RPMI8226 (cell line): ENCODE measurements around the gene ZBTB9.

ENCODE experiments used
- DNase-seq: peaks from one replicate; pipeline ENCODE4 v3.0.0-alpha.2; 2015

Gene ZBTB9

GRCh38 chr6:33418690-33419291, 35.6 kb upstream of the ZBTB9 start:
- no peak for DNase-seq

GRCh38 chr6:33419580-33420490, 34.5 kb upstream of the ZBTB9 start, which contains the start of gene SYNGAP1:
Gene SYNGAP1, plus strand, starts transcription at chr6:33420065. Its CDS starts 200 bp downstream, at chr6:33420265.
- no peak for DNase-seq

- DNase-seq = no peak
Measured at GRCh38 chr6:33420491-33421343, 33.7 kb upstream of the ZBTB9 start.

- no peak for DNase-seq
Measured at GRCh38 chr6:33421344-33421643, 33.1 kb upstream of the ZBTB9 start.

- no peak for DNase-seq
Measured at GRCh38 chr6:33423777-33424176, 30.6 kb upstream of the ZBTB9 start.

- peak; percentile 35 for DNase-seq
Measured at GRCh38 chr6:33424855-33425667, 29.3 kb upstream of the ZBTB9 start.

- peak; percentile 85 for DNase-seq
Measured at GRCh38 chr6:33425668-33426577, 28.5 kb upstream of the ZBTB9 start.

- DNase-seq = peak; percentile 38
Measured at GRCh38 chr6:33426590-33427511, 27.5 kb upstream of the ZBTB9 start.

GRCh38 chr6:33427585-33428223, 26.7 kb upstream of the ZBTB9 start:
- DNase-seq = peak; percentile 55

- peak; percentile 77 for DNase-seq
Measured at GRCh38 chr6:33428224-33428965, 26.0 kb upstream of the ZBTB9 start.

GRCh38 chr6:33428966-33429749, 25.2 kb upstream of the ZBTB9 start:
- DNase-seq = no peak

GRCh38 chr6:33429750-33430052, 24.7 kb upstream of the ZBTB9 start:
- DNase-seq = no peak

- DNase-seq = no peak
Measured at GRCh38 chr6:33430334-33430733, 24.0 kb upstream of the ZBTB9 start.

GRCh38 chr6:33430991-33431879, 23.1 kb upstream of the ZBTB9 start:
- DNase-seq = peak; percentile 50

GRCh38 chr6:33431880-33432541, 22.4 kb upstream of the ZBTB9 start:
- no peak for DNase-seq

GRCh38 chr6:33432546-33432945, 21.8 kb upstream of the ZBTB9 start:
- no peak for DNase-seq
